Measurements from ENCODE around the gene SLC35A4. TPM values are rescaled to one million over a fixed set of nuclear protein-coding genes. Genes with fewer than 3 reads are reported as not detected.
A peak's percentile ranks its signal among the peaks of the same experiment; 100 is the strongest.

Gene SLC35A4
- total RNA-seq, 1 donor from 2014 or later, result 13.2 TPM

DNA sequence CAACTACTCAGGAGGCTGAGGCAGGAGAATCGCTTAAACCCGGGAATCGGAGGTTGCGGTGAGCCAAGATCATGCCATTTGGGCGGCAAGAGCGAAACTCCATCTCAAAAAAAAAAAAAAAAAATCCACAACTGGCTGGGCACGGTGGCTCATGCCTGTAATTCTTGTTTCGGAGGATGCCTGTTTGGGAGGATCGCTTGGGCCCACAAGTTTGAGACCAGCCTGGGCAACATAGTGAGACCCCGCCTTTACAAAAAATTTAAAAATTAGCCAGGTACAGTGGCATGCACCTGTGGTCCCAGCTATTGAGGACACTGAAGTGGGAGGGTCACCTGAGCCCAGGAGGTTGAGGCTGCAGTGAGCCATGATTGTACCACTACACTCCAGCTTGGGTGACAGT is 19.0 kb upstream of the SLC35A4 start:
- no peak overlapping the region for H3K4me3 ChIP-seq (ENCODE audit: low read depth, low read length)
- TF ChIP-seq, protein P1, sequence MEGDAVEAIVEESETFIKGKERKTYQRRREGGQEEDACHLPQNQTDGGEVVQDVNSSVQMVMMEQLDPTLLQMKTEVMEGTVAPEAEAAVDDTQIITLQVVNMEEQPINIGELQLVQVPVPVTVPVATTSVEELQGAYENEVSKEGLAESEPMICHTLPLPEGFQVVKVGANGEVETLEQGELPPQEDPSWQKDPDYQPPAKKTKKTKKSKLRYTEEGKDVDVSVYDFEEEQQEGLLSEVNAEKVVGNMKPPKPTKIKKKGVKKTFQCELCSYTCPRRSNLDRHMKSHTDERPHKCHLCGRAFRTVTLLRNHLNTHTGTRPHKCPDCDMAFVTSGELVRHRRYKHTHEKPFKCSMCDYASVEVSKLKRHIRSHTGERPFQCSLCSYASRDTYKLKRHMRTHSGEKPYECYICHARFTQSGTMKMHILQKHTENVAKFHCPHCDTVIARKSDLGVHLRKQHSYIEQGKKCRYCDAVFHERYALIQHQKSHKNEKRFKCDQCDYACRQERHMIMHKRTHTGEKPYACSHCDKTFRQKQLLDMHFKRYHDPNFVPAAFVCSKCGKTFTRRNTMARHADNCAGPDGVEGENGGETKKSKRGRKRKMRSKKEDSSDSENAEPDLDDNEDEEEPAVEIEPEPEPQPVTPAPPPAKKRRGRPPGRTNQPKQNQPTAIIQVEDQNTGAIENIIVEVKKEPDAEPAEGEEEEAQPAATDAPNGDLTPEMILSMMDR (IDR thresholded peaks at IDR 0.05; ENCODE audit: insufficient read depth, low read length, severe bottlenecking), result no peak
- no peaks in the 10 kb centered on the region for H3K27me3 ChIP-seq (ENCODE audit: control insufficient read depth, insufficient read depth, low read length)
- DNase-seq (ENCODE audit: low read depth) (no peak), FAIRE-seq (no peak)
- peaks cover 15% of the 10 kb centered on the region for H3K36me3 ChIP-seq (ENCODE audit: control insufficient read depth, insufficient read depth, low read length)

DNA sequence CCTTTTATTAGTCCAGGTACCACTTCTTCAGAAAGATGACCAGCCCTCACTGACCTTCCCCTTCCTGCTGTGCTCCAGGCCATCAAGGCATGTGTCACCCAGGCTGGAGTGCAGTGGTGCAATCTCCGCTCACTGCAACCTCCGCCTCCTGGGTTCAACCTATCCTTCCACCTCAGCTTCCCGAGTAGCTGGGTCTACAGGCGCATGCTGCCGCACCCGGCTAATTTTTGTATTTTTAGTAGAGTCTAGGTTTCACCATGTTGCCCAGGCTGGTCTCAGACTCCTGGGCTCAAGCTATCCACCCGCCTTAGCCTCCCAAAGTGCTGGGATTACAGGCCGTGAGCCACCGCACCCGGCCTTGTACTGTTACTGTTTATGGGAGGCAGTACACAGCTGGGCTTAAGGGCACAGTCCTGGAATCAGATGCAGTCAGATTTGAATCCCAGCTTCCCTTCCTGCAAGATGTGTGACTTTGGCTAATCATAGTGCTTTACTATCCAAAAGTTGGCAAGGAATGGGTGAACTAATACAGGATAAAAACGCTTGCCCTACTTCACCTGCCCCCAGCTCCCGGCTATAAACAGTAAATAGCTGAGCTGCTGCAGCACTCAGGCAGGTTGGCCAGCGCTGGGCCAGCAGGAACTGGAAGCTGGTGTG is 17.6 kb upstream of the SLC35A4 start:
- TF ChIP-seq, protein P1 (IDR thresholded peaks at IDR 0.05; ENCODE audit: insufficient read depth, low read length, severe bottlenecking), result no peak
- Histone ChIP-seq H3K27me3 (ENCODE audit: control insufficient read depth, insufficient read depth, low read length) (no peaks in the 10 kb centered on the region), H3K36me3 (ENCODE audit: control insufficient read depth, insufficient read depth, low read length) (peaks cover 23% of the 10 kb centered on the region), H3K4me3 (ENCODE audit: low read depth, low read length) (no peak overlapping the region)
- no peak for FAIRE-seq
- no peak for DNase-seq (ENCODE audit: low read depth)

DNA sequence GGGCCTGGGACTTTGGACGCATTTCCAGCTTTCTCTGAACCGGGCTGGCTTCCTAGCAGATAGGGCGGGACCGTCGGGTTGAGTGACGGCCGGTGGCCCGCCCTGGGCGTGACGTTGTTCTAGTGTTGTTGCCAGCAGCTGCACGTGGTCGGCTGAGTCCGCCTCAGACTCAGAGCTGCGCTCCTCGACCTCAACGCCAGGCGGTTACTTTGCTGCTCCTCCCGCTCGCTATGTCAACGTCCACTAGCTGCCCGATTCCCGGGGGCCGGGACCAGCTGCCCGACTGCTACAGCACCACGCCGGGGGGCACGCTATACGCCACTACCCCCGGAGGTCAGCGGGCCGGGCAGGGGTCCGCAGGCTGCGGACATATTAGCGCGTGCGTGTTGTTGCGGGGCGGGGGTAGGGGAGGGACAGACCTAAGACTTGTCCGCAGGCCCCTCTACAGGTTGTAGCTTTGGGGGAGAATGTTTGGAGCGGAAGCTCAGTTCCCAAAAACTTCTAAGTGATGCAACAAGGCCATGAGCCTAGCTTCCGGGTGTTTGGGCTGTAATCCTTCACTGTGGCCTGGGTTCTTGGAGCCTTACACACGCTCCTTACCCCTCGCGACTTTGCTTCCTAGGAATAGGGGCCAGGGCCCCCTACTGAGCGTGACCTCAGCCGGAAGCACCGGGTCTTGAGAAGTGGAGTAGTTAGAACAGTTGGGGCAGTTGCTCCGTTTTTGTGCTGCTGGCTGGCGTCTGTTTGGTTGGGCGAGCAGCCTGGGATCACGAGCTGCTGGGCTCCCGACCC is 16.9 kb upstream of the SLC35A4 start, which contains the start of gene EIF4EBP3:
TSS of gene EIF4EBP3 (plus strand) at position 155 of the 792 bp plus-strand sequence. CDS start at position 231, 76 bp downstream.
- Histone ChIP-seq H3K4me3 (ENCODE audit: low read depth, low read length) (peak within 1 kb of the TSS; percentile 47), H3K36me3 (ENCODE audit: control insufficient read depth, insufficient read depth, low read length) (peaks cover 22% of the 10 kb centered on the region), H3K27me3 (ENCODE audit: control insufficient read depth, insufficient read depth, low read length) (no peaks in the 10 kb centered on the region)
- FAIRE-seq (peak; percentile 81), DNase-seq (ENCODE audit: low read depth) (peak; percentile 86)
- TF ChIP-seq, protein P1 (IDR thresholded peaks at IDR 0.05; ENCODE audit: insufficient read depth, low read length, severe bottlenecking), result peak; percentile 81

DNA sequence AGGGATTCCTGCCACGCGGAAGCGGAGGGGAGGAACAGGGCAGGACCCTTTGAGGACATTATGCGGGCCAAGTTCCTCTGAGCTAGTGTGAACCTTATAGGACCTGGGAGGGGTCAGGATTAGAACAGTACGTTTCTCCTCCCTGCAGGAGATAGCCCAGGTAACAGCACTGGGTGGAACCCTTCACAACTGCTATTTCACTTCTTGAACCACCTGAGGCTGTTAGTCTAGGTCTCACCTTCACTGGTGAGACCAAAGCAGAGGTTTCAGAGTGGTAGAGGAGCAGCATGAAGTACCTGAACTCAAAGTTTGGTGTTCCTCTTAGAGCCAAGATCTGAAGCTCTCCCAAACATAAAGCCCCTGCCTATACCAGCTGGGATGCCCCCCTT is 16.3 kb upstream of the SLC35A4 start:
- TF ChIP-seq, protein P1 (IDR thresholded peaks at IDR 0.05; ENCODE audit: insufficient read depth, low read length, severe bottlenecking), result no peak
- peak overlapping the region; percentile 47 for H3K4me3 ChIP-seq (ENCODE audit: low read depth, low read length)
- H3K27me3 ChIP-seq (ENCODE audit: control insufficient read depth, insufficient read depth, low read length), result no peaks in the 10 kb centered on the region
- no peak for DNase-seq (ENCODE audit: low read depth)
- H3K36me3 ChIP-seq (ENCODE audit: control insufficient read depth, insufficient read depth, low read length), result peaks cover 22% of the 10 kb centered on the region
- no peak for FAIRE-seq

DNA sequence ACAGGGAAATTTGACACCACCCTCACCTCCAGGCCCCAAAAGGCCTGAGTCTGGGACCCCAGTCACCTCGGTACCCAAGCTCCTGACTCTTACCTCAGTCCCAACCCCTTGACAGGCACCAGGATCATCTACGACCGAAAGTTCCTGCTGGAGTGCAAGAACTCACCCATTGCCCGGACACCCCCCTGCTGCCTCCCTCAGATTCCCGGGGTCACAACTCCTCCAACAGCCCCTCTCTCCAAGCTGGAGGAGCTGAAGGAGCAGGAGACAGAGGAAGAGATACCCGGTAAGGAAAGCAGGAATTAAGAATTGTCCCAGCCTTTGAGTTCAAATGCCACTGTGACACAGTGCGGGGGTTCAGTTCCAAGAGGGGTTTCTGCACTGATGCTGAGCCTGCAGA is 15.8 kb upstream of the SLC35A4 start:
- TF ChIP-seq, protein P1 (IDR thresholded peaks at IDR 0.05; ENCODE audit: insufficient read depth, low read length, severe bottlenecking), result no peak
- FAIRE-seq (no peak), DNase-seq (ENCODE audit: low read depth) (no peak)
- no peaks in the 10 kb centered on the region for H3K27me3 ChIP-seq (ENCODE audit: control insufficient read depth, insufficient read depth, low read length)
- no peak overlapping the region for H3K4me3 ChIP-seq (ENCODE audit: low read depth, low read length)
- H3K36me3 ChIP-seq (ENCODE audit: control insufficient read depth, insufficient read depth, low read length), result peaks cover 22% of the 10 kb centered on the region
